HG03095 (cell line): ENCODE data around the gene SLC25A44.
A peak's percentile ranks its signal among the peaks of the same experiment; 100 is the strongest.
"Not testable (repeated sequence)": the region's sequence is repeated elsewhere in the genome, so short reads cannot be mapped to it uniquely, and the experiment has no call there.

Experiments used
- ATAC-seq: cut with Tn5 transposase; IDR thresholded peaks from one replicate; pipeline ENCODE4 v1.9.1; 2021; ENCODE audit warnings: moderate library complexity; ENCODE audit not compliant: unreplicated experiment

Gene SLC25A44

GRCh38 chr1:156162430-156163037 lies 31.4 kb upstream of the SLC25A44 start:
- ATAC-seq, result no peak

- ATAC-seq, result no peak
Observed at GRCh38 chr1:156163712-156164111, 30.2 kb upstream of the SLC25A44 start.

- no peak for ATAC-seq
Observed at GRCh38 chr1:156164125-156164831, 29.6 kb upstream of the SLC25A44 start.

- no peak for ATAC-seq
Observed at GRCh38 chr1:156165083-156165482, 28.8 kb upstream of the SLC25A44 start.

GRCh38 chr1:156167536-156167935 lies 26.4 kb upstream of the SLC25A44 start:
- no peak for ATAC-seq

- ATAC-seq, result no peak
Observed at GRCh38 chr1:156172696-156173470, 21.0 kb upstream of the SLC25A44 start.

- no peak for ATAC-seq
Observed at GRCh38 chr1:156176610-156177210, 17.2 kb upstream of the SLC25A44 start.

- no peak for ATAC-seq
Observed at GRCh38 chr1:156177919-156178654, 15.8 kb upstream of the SLC25A44 start.

GRCh38 chr1:156180471-156180870 lies 13.4 kb upstream of the SLC25A44 start:
- ATAC-seq, result no peak

- ATAC-seq, result not testable (repeated sequence)
Observed at GRCh38 chr1:156181391-156181924, 12.4 kb upstream of the SLC25A44 start.

- ATAC-seq, result not testable (repeated sequence)
Observed at GRCh38 chr1:156182010-156182779, 11.7 kb upstream of the SLC25A44 start.

GRCh38 chr1:156186347-156187177 lies 7.3 kb upstream of the SLC25A44 start:
- not testable (repeated sequence) for ATAC-seq

- ATAC-seq, result not testable (repeated sequence)
Observed at GRCh38 chr1:156190265-156190664, 3.6 kb upstream of the SLC25A44 start.

GRCh38 chr1:156191292-156191964 lies 2.5 kb upstream of the SLC25A44 start:
- ATAC-seq, result no peak

GRCh38 chr1:156193208-156193487 lies 756 bp upstream of the SLC25A44 start:
- no peak for ATAC-seq

GRCh38 chr1:156194300-156194652 lies 372 bp downstream of the SLC25A44 start:
- ATAC-seq, result peak; percentile 3

- ATAC-seq, result no peak
Observed at GRCh38 chr1:156195853-156196252, 1.9 kb downstream of the SLC25A44 start.

- ATAC-seq, result no peak
Observed at GRCh38 chr1:156196445-156196844, 2.5 kb downstream of the SLC25A44 start.
